GM21737 (cell line): Measurements from ENCODE around the gene KRTAP12-4.
"Not testable (repeated sequence)": the region's sequence is repeated elsewhere in the genome, so short reads cannot be mapped to it uniquely, and the experiment has no call there.

Experiments used
- ATAC-seq: cut with Tn5 transposase; IDR thresholded peaks from one replicate; pipeline ENCODE4 v1.9.1; 2021; ENCODE audit warnings: mild to moderate bottlenecking, moderate library complexity; ENCODE audit not compliant: unreplicated experiment

Gene KRTAP12-4

DNA sequence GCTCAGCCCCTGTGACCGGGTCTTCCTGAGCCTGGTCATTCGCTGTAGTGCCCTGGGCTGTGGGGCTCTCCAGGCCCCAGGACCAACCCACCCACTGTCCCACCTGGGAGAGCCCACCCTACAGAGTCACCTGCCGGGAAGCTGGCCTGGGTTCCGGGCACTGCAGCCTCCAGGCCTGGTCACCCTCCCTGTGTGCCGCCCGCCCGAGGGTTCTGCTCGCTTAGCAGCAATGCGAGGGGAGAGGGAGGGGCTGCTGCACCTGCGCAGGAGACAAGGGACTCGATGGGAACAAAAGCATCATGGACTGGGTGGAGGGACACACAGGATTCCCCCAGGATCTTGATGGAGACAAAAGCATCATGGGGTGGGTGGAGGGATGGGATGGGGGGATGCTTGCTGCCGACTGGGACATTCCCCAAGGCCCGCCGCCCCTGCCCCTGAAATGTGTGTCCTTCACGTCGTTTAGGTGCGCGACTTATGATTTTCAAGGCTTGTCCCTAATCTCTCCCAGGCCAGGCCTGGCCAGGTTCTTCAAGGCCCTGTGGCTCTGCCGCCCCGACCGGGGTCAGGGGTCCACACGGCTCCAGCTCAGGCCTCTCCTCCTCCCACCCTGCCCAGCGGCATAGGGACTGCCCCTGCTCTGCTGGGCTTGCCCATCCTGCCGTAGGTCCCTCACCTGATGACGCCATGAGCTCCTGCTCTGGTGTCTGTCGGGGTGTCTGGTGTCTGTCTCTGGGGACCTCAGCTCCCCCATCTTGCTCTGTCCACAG, 40.9 kb downstream of the KRTAP12-4 start:
- ATAC-seq, result no peak

DNA sequence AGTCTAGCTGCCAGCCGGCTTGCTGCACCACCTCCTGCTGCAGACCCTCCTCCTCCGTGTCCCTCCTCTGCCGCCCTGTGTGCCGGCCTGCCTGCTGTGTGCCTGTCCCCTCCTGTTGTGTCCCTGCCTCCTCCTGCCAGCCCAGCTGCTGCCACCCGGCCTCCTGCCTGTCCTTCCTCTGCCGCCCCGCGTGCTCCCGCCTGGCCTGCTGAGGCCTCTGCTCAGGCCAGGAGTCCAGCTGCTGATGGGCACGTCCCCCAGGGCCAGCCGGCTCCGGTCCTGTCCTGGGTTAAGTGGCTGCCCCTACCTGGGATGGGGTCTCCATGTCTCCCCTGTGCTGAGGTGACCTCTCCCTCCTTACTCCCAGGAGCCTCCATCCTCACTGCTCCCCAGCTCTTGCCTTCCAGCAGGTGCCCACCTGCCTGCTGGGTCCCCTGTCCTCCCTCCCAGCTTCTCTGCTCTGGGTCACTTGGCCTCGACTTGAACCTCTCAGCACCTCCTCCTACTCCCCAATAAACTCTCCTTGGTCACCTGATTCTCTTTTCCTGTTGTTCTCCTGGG, 41.7 kb downstream of the KRTAP12-4 start:
- ATAC-seq, result no peak

DNA sequence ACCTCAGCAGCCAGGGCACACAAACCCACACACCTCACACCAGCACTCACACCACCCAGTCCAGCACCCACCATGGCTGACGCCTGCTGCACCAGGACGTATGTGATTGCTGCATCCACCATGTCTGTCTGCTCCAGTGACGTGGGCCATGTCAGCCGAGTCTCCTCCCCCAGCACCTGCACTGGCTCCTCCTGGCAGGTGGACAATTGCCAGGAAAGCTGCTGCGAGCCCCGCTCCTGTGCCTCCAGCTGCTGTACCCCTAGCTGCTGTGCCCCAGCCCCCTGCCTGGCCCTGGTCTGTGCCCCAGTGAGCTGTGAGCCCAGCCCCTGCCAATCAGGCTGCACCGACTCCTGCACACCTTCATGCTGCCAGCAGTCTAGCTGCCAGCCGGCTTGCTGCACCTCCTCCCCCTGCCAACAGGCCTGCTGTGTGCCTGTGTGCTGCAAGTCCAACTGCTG, 42.4 kb downstream of the KRTAP12-4 start, which contains the start of gene KRTAP10-8:
Gene KRTAP10-8, plus strand, starts transcription at position 51 of the 458 bp plus-strand sequence. Its CDS starts 22 bp downstream, at position 73.
- ATAC-seq, result no peak

DNA sequence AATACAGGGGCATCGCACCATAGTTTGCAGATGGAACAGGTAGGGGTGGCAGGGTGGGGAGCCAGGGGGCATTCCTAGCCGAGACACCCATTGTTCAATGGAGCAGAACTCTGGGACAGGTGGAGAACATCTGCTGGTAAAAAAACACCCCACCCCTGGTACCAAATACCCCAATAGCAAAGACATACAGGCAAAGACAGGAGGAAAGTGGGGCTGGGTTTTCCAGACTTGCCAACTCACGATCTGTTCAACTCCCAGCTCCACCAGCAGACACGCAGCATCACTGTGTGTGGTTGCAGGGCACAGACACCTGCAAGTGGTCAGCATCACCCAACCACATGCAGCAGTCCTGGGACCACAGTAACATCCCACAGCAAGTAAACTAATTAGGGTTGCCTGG, 42.9 kb downstream of the KRTAP12-4 start:
- no peak for ATAC-seq

DNA sequence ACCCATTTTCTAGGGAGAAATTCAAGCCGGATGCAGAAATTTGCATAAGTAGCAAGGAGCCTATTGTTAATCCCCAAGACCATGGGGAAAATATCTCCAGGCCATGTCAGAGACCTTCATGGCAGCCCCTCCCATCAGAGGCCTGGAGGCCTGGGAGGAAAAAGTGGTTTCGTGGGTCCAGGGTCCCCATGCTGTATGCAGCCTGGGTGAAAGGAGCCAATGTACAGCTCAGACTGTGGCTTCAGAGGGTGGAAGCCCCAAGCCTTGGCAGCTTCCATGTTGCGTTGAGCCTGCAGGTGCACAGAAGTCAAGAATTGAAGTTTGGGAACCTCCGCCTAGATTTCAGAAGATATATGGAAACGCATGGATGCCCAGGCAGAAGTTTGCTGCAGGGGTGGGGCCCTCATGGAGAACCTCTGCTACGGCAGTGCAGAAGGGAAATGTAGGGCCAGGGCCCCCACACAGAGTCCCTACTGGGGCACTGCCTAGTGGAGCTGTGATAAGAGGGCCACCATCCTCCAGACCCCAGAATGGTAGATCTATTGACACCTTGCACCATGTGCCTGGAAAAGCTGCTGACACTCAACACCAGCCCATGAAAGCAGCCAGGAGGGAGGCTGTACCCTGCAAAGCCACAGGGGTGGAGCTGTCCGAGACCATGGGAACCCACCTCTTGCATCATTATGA, 44.2 kb downstream of the KRTAP12-4 start:
- not testable (repeated sequence) for ATAC-seq

DNA sequence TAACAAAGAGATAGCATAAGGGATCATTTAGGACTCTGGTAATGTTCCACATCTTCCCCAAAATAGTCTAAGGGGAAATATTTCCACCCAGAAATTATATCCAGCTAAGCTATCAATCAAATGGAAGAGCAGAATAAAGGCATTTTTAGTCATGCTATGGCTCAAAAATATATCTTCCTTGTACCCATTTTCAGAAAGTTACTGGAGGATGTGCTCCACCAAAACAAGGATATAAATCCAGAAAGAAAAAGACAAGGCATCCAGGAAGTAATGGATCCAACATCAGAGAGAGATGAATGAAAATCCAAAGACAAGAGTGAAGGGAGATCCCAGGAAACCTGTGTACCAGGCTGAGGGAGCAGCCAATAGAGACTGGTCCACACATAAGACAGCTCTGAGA, 45.3 kb downstream of the KRTAP12-4 start:
- ATAC-seq, result no peak

DNA sequence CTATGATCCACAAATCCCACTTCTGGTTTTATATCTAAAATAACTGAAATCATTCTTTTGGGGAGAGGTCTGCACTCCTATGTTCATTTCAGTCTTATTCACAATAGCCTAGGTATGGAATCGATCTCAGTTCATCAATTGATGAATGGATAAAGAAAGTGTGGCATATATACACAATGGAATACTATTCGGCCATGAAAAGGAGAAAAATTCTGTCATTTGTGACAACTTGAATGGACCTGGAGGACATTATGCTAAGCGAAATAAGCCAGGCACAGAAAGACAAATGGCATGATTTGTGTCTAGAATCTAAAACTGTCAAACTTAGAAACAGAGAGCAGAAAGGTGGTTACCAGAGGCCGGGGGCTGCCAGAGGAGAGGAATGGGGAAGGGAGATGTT, 48.0 kb downstream of the KRTAP12-4 start:
- no peak for ATAC-seq
